NCI-H2081 treated with DMSO at 0.1 percent for 48 hours (cell line): ENCODE data around the gene RASD2.

Experiments
- DNase-seq: peaks from one replicate; lab custom pipeline; 2025; lab: John Stamatoyannopoulos, UW

RASD2 gene

GRCh38 chr22:35518811-35519210, 21.8 kb upstream of the RASD2 start:
- DNase-seq = no peak

DNA sequence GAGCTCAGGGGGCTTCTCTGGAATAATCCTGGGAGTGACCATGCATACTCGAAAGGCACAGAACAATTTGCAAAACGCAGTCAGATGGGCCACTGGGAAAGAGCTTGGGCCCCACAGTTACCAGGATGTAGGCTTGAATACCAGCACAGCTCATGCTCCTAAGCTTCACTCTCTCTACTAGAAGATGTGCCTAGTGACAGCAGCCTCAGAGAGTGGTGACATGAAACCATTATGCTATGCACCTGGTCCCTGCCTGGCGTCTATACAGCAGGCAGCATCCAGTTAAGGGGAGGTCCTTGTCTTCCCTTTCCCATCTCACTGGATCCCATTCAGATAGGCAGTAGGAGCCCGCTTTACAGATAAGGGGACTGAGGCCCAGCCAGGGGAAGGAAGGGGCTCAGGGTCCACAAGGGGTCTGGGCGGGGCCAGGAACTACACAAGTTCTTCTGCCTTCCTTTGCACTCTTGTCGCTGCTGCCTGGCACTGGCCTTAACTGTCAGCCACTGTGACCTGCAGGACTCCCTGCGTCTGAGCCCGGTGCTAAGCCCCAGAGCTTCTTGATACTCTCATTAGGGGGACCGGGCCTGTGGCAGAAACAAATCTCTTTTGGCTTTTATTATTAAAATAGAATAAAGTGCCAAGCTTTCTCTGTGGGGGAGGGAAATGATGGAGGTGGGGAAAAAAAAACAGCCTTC, 21.2 kb upstream of the RASD2 start:
- DNase-seq = no peak

DNA sequence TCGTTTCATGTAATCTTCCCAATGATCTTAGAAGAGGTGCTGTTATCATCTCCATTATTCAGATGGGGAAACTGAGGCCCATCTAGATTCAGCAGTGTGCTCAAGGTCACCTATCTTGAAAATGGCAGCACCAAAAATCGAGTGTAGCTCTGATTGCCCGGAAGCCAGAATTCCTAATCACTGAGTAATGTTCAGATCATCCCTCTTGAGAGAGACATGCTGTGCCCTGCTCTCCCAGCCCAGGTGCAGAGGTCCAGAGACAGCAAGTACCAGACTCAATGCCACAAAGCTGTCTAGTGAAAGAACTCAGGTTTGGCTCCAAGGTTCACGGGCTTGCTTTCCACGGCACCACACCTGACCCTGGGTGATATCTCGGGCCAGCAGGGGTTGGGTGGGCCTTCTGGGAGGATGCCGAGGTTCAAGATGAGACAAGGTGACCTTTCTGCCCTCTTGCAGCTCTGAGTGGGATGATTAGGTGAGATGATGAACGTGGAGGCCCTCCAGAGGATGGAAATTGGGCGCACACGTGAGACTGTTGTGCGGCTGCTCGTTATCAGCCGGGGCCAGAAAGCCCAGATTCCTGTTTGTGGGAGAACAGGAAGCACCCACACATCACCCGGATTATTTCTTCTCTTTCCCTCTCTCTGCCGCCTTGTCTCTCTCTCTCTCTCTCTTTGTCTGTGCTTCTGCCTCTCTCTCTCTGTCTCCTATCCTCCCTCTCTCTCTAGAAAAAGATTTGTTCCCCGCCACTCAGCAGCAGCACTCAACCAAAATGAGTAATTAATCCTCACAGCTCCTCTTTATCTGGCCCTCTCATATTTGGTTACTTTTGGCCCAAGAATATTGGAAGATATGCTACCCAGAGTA, 19.0 kb upstream of the RASD2 start:
- DNase-seq = no peak

DNA sequence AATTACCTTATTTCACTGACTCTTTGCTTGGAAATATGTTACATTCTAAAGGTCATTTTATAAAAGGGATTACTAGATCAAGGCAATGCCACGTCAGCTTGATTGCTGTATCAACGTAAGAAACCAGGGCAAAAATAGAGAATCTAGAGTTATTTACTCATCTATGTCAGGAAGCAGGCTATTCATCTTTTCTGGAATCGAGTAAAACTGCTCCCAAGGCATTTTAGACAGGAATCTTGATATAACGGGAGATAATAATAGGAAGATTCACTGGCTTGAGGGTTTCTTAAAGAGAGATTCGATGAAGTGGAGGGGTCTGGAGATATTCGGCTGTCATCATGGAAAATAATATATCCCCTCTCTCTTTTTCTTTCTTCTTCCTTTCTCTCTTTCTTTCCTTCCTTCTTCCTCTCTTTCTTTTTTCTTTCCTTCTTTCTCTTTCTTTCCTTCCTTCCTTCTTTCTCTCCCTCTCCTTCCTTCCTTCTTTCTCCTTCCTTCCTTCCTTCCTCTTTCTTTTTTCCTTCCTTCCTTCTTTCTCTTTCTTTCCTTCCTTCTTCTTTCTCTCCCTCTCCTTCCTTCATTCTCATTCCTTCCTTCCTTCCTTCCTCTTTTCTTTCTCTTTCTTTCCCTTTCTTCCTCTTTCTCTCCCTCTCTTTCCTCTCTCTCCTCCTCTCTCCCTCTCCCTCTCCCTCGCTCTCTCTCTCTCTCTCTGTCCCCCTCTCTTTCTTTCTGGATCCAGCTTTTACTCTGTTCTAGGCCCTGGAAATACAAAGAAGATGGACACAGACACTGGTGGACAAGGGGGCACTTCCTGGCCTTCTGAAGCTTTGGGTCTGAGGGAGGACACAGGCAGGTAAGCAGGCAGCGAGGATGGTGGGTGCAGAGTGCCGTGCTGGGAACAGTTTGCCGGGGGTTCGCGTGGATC, 18.1 kb upstream of the RASD2 start:
- DNase-seq = no peak

DNA sequence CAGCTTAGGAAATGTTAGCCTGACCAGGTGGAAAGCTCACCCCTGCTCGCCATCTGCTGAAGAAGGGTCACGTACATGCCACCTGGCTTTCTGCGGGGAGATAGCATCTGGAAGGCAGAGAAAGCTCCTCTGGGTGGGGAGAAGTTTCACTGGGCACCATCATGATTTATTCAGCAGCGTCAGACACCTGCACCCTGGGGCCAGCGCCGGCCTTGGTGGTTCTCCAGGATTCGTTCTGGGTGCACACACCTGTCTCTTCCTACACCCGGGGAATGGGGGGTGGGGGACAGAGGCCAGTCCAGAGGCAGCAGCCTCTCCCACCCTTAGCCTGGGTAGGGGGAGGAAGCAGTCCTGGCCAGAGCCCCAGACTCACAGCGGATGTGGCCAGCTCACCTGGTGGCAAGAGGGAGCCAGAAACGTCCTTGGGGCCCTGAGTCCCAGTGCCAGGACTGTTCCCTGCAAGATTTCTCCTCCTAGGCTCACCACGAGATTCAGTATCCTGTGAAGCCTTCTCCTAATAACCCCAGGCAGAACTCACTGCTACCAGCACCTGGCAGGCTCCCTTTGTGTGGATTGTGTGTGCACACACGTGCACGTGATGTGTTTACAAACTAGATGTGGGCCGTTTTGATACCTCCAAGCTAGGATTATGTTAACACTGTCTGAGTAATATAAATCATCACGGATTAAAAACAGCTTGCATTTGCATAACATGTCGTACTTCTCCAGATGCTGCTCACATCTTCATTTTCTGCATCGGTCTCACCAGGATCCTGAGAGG, 17.3 kb upstream of the RASD2 start:
- DNase-seq = no peak

GRCh38 chr22:35524966-35525686, 15.5 kb upstream of the RASD2 start:
- no peak for DNase-seq

DNA sequence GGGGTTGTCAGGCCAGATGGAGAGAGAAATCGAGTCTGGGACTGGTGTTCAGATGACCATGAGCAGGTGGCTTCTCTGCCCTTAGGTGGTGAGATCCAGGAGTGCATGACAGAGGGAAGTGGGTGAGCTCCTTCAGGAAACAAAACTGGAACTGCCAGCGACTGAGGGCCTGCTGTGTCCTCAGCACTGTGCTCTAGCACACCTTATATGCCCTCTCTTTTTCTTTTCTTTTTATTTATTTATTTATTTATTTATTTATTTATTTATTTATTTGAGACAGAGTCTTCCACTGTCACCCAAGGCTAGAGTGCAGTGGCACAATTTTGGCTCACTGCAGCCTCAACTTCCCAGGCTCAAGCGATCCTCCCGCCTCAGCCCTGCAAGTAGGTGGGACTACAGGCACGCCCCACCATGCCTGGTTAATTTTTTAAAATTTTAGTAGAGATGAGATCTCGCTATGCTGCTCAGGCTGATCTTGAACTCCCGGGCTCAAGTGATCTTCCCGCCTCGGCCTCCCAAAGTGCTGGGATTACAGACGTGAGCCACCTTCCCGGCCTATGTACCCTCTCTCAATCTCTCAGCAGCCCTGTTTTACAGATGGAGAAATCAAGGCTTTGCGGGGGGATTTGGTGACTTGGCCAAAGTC, 14.8 kb upstream of the RASD2 start:
- no peak for DNase-seq

- no peak for DNase-seq
These were observed 14.2 kb upstream of the RASD2 start for GRCh38 chr22:35526333-35526979.

- no peak for DNase-seq
These were observed 11.7 kb upstream of the RASD2 start for GRCh38 chr22:35528927-35529326.

DNA sequence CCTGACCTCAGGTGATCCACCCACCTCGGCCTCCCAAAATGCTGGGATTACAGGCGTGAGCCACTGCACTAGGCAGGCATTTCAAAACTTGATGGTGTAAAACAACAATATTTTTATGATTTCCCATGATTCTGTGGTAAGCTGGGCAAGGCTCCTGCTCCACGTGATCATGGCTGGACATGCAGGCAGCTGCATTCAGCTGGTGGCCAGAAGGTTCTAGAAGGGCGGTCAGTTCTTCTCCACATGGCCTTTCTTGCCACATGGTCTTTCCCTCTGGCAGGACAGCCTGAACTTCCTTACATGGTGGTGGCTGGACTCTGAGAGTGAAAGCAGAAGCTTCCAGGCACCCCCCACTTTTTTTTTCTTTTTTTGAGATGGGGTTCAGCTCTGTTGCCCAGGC, 9.9 kb upstream of the RASD2 start:
- no peak for DNase-seq

DNA sequence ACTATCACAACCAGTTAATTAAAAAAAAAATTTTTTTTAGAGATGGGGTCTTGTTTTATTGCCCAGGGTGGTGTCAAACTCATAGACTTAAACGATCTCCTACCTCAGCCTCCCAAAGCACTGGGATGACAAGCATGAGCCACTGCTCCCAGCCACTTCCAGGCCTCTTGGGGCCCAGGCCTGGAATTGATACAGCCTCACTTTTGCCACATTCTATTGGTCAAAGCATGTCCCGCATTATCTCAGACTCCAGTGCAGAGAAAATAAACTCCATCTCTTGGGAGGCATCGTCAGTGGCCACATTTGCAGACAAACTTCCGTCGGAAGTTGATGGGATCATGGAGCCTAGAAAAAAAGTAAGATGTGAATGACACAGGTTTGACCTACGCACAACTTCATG, 9.4 kb upstream of the RASD2 start:
- no peak for DNase-seq

DNA sequence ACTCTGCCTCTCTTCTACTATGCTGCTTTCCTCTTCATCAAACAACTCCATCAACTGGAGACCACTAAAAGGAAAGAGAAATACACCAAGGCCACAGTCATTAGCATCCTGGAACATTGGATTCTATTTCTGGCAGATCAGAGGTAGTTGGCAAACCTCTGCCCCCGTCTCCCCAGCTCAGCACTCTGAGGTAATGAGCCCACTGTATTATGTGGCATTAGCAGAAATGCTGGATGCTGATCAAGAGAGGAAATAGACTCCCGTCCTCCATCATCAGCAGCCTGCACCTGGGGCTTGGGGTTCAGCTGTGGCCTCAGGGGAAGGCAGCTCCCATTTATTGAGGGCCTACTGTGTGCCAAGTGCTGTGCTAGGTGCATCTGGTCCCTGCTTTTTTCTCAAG, 9.0 kb upstream of the RASD2 start:
- no peak for DNase-seq

DNA sequence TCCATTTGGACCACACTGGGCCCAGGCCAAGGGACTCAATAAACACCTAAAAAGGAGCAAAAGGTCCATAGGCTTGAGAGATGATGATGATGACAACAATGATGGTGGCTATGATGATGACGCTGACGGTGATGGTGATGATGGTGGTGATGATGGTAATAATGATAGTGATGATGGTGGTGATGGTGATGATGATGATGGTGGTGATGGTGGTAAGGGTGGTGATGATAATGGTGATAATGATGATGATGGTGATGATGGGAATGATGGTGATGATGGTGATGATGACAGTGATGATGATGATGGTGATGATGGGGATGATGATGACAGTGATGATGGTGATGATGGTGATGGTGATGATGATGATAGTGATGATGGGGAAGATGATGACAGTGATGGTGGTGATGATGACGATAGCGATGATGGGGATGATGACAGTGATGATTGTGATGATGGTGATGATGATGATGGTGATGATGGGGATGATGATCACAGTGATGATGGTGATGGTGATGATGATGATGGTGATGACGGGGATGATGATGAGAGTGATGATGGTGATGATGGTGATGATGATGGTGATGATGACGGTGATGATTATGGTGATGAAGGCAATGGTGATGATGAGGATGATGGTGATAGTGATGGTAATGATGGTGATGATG, 7.1 kb upstream of the RASD2 start:
- DNase-seq = no peak

- DNase-seq = no peak
These were observed 6.5 kb upstream of the RASD2 start for GRCh38 chr22:35534091-35534490.

- DNase-seq = no peak
These were observed 3.4 kb upstream of the RASD2 start for GRCh38 chr22:35537232-35537631.

DNA sequence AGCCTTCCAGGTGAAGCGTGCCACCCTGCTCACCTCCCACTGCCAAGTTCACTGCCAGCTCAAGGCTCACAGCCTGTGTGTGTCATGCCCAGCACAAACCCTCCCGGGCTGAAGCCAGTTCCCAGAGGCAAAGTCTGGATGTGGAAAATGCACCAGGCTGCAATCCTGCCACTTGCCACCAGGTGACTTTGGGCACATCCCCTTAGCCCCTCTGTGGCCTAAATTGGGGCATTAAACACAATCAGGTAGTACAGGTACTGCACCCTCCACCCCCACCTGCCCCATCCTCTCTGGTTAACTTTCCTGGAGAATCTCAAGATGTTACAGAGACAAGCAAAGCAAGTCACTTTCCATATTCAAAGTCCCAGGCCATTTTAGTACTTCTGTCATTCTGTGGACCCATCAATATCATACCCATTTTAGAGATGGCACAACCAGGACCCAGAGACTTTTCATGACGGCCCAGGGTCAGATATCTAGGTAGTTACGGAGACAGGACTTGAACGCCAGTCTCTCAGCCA, 1.8 kb upstream of the RASD2 start:
- DNase-seq = no peak

GRCh38 chr22:35539487-35539886, 1.1 kb upstream of the RASD2 start:
- DNase-seq = no peak

DNA sequence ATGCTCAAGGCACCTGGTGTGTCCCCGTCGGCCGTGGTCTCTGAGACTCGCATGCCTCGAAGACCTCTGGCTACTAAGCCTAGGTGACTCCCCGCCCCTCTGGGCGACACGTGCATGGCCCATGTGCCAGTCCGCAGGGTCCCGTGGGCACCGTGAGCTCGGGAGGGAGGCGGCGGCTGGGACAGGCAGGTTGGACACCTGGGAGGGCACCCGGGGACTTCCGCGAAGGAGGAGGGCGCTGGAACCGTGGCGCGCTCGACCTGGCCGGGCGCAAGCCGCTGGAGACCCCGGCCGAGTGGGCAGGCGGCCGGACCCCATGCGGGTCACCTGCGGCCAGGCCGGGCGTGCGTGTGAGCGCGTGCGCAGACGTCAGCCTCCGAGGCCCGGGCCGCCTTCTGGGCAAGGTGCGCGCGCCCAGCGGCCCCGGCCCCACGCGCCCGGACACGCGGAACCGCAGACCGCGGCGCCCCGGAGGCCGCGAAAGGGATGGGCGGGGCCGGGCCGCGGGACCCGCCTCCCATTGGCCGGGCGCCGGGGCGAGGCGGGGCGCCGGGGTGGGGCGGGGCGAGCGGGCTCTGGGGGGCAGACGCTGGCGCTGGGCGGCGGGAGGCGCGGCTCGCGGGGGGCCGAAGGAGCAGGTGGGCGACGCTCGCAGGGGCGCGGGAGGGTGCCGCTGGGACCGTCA, 579 bp upstream of the RASD2 start:
- DNase-seq = no peak
